CD4-positive, alpha-beta T cell treated with Interleukin-15 for 4 hours (primary cell): ENCODE results near the gene AP1M2.
A peak's percentile ranks its signal among the peaks of the same experiment; 100 is the strongest.
"Not testable (repeated sequence)": the region's sequence is repeated elsewhere in the genome, so short reads cannot be mapped to it uniquely, and the experiment has no call there.

Source experiments
- DNase-seq: peaks from one replicate; pipeline ENCODE4 v3.0.0-alpha.2; 2020; ENCODE audit warnings: low spot score

The AP1M2 gene

GRCh38 chr19:10601999-10602329, 14.9 kb upstream of the AP1M2 start:
- no peak for DNase-seq

GRCh38 chr19:10600149-10600548, 13.0 kb upstream of the AP1M2 start:
- DNase-seq = no peak

GRCh38 chr19:10593820-10594637, 6.9 kb upstream of the AP1M2 start:
- no peak for DNase-seq

GRCh38 chr19:10593148-10593547, 6.0 kb upstream of the AP1M2 start:
- no peak for DNase-seq

GRCh38 chr19:10587839-10588150, 683 bp upstream of the AP1M2 start:
- no peak for DNase-seq

GRCh38 chr19:10586396-10586795, 716 bp downstream of the AP1M2 start:
- no peak for DNase-seq

- no peak for DNase-seq
Observed at GRCh38 chr19:10583036-10583776, 3.9 kb downstream of the AP1M2 start.

- DNase-seq = no peak
Observed at GRCh38 chr19:10582091-10582490, 5.0 kb downstream of the AP1M2 start.

- peak; percentile 89 for DNase-seq
Observed at GRCh38 chr19:10580979-10581631, 6.0 kb downstream of the AP1M2 start.

- DNase-seq = no peak
Observed at GRCh38 chr19:10577951-10578350, 9.2 kb downstream of the AP1M2 start.

- DNase-seq = no peak
Observed at GRCh38 chr19:10575011-10575716, 11.9 kb downstream of the AP1M2 start.

GRCh38 chr19:10574462-10574861, 12.7 kb downstream of the AP1M2 start:
- DNase-seq = no peak

GRCh38 chr19:10573793-10574192, 13.3 kb downstream of the AP1M2 start:
- not testable (repeated sequence) for DNase-seq

GRCh38 chr19:10568826-10569651, 18.1 kb downstream of the AP1M2 start, which contains the start of gene CDKN2D:
CDKN2D (minus strand) TSS chr19:10568979; CDS start chr19:10568653, 326 bp downstream.
- peak; percentile 100 for DNase-seq

- DNase-seq = peak; percentile 57
Observed at GRCh38 chr19:10568062-10568825, 18.9 kb downstream of the AP1M2 start.

- DNase-seq = no peak
Observed at GRCh38 chr19:10567656-10568055, 19.5 kb downstream of the AP1M2 start.

- peak; percentile 70 for DNase-seq
Observed at GRCh38 chr19:10566658-10567410, 20.3 kb downstream of the AP1M2 start.

GRCh38 chr19:10566408-10566657, 20.8 kb downstream of the AP1M2 start:
- no peak for DNase-seq

GRCh38 chr19:10565567-10566407, 21.3 kb downstream of the AP1M2 start, which contains the start of gene KRI1:
KRI1 (minus strand) TSS chr19:10566010; CDS start chr19:10565999, 11 bp downstream.
- DNase-seq = peak; percentile 99
